Upper lobe of left lung (tissue), 4 donors: Measurements from ENCODE around the gene STH.

Experiments
- EP300 ChIP-seq, 4 donors: sonication (generic); formaldehyde crosslinking; IDR thresholded peaks; one replicate each; pipeline ENCODE4 v1.5.1; 2017; ENCODE audit warnings: antibody characterized with exemption in 4 of 4, control low read depth in 2 of 4
- POLR2A ChIP-seq, 4 donors: fragments of 450-650 bp; IDR thresholded peaks; one replicate each; pipeline ENCODE4 v1.5.1; 2016 to 2017; ENCODE audit warnings: antibody characterized with exemption in 4 of 4, mild to moderate bottlenecking in 2 of 4
- POLR2AphosphoS5 ChIP-seq, 2 donors: sonication (generic); formaldehyde crosslinking; IDR thresholded peaks; one replicate each; pipeline ENCODE4 v1.5.1; 2017; ENCODE audit warnings: antibody characterized with exemption in 2 of 2
- TF ChIP-seq, protein P1 (sequence below), 6 experiments: fragments of 450-650 bp in 4 of 6; fragments of 200-600 bp in 2 of 6; sonication (generic) in 2 of 6; IDR thresholded peaks; one replicate each; pipeline ENCODE4 v1.5.1; 2016 to 2019; ENCODE audit warnings: antibody characterized with exemption in 6 of 6

DNA sequence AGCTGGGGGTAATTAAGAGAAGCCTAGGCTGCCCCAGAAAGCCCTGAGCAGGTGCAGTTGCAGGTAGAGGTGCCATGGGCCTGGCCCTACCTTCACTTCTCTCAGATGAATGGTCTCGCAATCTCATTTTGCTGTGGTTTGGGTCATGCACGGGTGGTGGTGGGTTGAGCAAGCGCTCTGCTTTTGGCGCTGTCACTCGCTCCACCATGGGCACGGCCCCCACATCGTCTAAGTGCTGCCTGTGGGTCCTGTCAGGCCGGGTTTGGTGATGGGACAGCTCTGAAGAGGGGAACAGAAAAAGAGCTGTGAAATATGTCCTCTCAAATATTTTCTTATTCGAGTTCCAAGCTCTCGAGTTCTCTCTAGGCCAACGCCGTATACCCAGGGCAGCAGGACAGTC lies 39.9 kb downstream of the STH start:
- TF ChIP-seq, protein P1, sequence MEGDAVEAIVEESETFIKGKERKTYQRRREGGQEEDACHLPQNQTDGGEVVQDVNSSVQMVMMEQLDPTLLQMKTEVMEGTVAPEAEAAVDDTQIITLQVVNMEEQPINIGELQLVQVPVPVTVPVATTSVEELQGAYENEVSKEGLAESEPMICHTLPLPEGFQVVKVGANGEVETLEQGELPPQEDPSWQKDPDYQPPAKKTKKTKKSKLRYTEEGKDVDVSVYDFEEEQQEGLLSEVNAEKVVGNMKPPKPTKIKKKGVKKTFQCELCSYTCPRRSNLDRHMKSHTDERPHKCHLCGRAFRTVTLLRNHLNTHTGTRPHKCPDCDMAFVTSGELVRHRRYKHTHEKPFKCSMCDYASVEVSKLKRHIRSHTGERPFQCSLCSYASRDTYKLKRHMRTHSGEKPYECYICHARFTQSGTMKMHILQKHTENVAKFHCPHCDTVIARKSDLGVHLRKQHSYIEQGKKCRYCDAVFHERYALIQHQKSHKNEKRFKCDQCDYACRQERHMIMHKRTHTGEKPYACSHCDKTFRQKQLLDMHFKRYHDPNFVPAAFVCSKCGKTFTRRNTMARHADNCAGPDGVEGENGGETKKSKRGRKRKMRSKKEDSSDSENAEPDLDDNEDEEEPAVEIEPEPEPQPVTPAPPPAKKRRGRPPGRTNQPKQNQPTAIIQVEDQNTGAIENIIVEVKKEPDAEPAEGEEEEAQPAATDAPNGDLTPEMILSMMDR (IDR thresholded peaks at IDR 0.05) = no peak
- TF ChIP-seq POLR2A (IDR thresholded peaks at IDR 0.05) = no peak
- TF ChIP-seq EP300 (IDR thresholded peaks at IDR 0.05) = no peak
- no peak for TF ChIP-seq POLR2AphosphoS5 (IDR thresholded peaks at IDR 0.05)
